HG03457 (cell line): ENCODE results near the gene HLA-DQA1.
"Not testable (repeated sequence)": the region's sequence is repeated elsewhere in the genome, so short reads cannot be mapped to it uniquely, and the experiment has no call there.

ENCODE experiments used
- ATAC-seq: cut with Tn5 transposase; IDR thresholded peaks from one replicate; pipeline ENCODE4 v1.9.1; 2021; ENCODE audit warnings: moderate number of reproducible peaks; ENCODE audit not compliant: unreplicated experiment

Gene HLA-DQA1

DNA sequence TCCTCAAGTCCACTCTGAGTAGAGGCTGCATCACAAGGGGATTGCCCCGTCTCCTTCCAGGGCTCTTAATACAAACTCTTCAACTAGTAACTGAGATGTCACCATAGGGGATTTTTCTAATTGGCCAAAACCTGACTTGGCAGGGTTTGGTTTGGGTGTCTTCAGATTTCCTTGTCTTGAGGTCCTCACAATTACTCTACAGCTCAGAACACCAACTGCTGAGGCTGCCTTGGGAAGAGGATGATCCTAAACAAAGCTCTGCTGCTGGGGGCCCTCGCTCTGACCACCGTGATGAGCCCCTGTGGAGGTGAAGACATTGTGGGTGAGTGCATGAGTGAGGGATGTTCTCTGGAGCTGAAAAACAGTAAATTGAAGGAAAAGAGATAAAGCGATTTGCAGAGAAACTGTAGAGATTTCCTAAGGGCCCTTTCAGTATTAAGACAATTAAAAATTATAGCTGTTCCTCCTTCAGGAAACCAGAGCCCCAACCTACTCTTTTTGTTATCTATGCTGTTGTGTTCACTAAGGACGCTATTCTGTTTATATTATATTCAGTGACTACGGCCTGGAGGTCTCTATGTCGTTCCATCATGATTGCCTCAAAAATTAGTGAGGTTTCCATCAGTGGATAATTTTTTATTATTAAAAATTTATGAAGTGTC is at the start of gene HLA-DQA1:
Gene HLA-DQA1, plus strand, starts transcription at position 188 of the 662 bp plus-strand sequence. Its CDS starts 53 bp downstream, at position 241.
- no peak for ATAC-seq

- ATAC-seq, result no peak
Observed at GRCh38 chr6:32588156-32588555, 49.0 kb upstream of the HLA-DQA1 start.

- ATAC-seq, result peak; percentile 89
Observed at GRCh38 chr6:32589596-32590449, 47.4 kb upstream of the HLA-DQA1 start, which contains the start of gene HLA-DRB1. HLA-DRB1 (minus strand) TSS chr6:32589848; CDS start chr6:32589742, 106 bp downstream.

- not testable (repeated sequence) for ATAC-seq
Observed at GRCh38 chr6:32590713-32591112, 46.5 kb upstream of the HLA-DQA1 start.

DNA sequence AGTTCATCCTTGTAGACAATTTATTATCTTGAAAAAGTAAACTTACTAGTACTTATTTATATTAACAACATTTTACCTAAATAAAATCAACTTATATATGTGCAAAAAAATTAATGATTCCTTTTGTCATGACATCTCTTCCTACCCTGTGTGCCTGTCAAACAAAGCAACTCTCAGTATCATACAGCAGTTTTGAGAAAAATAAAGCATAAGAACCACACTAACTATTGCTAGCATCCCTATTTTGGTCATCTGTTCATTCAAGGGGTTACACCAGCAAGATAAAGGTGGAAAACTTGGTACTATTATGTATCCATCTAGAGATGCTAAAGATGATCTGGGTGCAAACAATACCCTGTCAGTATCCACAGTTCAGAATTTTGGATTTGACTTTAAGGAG is 40.2 kb upstream of the HLA-DQA1 start:
- ATAC-seq, result no peak

DNA sequence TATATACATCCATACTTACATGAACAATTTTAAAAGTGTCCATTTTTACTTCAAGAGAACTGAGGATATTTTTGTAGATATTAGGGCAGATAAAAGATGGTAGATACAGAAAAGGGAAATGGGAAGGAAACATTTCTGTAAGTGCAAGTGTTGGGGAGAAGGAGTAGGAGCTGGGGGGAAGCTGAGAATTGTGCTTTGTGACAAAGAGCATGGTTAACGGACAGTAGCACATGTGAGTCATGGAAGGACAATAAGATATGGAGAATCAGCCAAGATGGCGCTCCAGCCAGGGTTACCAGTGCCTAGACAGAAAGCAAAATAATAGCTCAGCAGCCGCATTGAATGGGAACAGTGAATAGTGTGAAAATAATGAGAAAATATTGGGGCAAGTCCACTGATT is 34.8 kb upstream of the HLA-DQA1 start:
- ATAC-seq, result no peak

GRCh38 chr6:32603222-32603621 is 34.0 kb upstream of the HLA-DQA1 start:
- no peak for ATAC-seq

- ATAC-seq, result no peak
Observed at GRCh38 chr6:32603888-32604287, 33.3 kb upstream of the HLA-DQA1 start.

DNA sequence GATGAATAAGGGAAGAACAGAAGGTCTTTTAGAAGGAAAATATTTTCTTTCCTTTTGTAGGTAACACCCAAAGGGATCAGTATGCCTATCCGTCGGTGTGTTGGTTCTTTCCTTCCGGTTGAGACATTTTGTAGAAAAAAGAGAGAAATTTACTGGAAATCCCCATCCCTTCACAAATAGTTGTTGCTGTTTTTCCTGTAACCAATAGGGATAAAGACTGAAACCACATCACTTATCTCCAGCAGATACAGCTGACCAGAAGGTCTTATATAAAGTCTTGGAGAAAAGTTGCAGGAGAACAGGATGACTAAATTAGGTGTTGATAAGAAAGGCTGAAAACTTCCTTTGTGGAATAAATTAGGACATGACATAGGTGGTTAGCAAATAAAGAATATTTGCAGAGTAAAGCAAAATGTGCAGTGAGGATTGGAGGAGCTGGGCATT is 32.8 kb upstream of the HLA-DQA1 start:
- no peak for ATAC-seq

GRCh38 chr6:32607263-32607987 is 29.8 kb upstream of the HLA-DQA1 start:
- ATAC-seq, result no peak

GRCh38 chr6:32607988-32608298 is 29.3 kb upstream of the HLA-DQA1 start:
- no peak for ATAC-seq

- ATAC-seq, result no peak
Observed at GRCh38 chr6:32608362-32608761, 28.8 kb upstream of the HLA-DQA1 start.

DNA sequence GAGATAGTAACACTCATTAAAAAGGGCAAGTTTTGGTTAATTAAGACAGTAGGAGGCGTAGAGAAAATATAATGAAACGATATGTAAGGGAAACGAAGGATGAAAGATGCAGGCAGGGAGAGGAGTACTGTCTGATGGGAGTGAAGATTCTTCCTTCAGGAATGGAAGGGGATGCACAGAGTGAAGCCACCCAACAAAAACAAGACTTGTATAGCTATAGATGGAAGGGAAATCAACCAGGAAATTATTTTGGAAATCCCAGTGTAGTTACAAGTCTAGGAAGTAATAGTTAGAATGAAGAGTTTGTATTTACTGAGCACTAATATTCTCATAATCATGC is 27.8 kb upstream of the HLA-DQA1 start:
- no peak for ATAC-seq

- ATAC-seq, result peak; percentile 71
Observed at GRCh38 chr6:32609731-32610640, 27.2 kb upstream of the HLA-DQA1 start.

GRCh38 chr6:32610682-32611296 is 26.4 kb upstream of the HLA-DQA1 start:
- no peak for ATAC-seq

GRCh38 chr6:32613475-32613874 is 23.7 kb upstream of the HLA-DQA1 start:
- no peak for ATAC-seq

GRCh38 chr6:32614366-32615081 is 22.7 kb upstream of the HLA-DQA1 start:
- no peak for ATAC-seq

- ATAC-seq, result no peak
Observed at GRCh38 chr6:32615885-32616532, 21.2 kb upstream of the HLA-DQA1 start.

DNA sequence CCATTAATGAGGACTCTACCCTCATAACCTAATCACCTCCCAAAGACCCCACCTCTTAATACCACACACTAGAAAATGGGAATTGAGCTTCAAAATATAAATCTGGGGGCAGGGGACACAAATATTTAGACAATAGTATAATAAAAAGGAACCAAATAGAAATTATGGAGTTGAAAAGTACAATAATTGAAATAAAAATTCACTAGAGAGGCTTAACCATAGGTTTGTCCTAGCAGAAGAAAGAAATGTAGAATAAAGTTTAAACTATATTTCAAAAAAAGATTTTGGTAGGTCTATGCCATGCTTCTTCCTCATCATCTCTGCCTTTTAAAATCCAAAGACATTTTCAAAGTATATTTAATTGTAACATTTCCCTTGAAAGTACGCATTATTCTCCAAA is 19.5 kb upstream of the HLA-DQA1 start:
- ATAC-seq, result no peak
